Kidney epithelial cell (primary cell): Measurements from ENCODE around the gene ADAMTS16. TPM values are rescaled to one million over a fixed set of nuclear protein-coding genes. Genes with fewer than 3 reads are reported as not detected.

Experiments used
- DNase-seq: peaks from one replicate; pipeline ENCODE4 v3.0.0-alpha.2; 2010; ENCODE audit warnings: low read depth
- H3K27me3 ChIP-seq: 2 replicates; pipeline ENCODE4 v1.6.0; 2011; ENCODE audit warnings: low read length; ENCODE audit not compliant: control insufficient read depth, insufficient read depth
- H3K36me3 ChIP-seq: 2 replicates; pipeline ENCODE4 v1.5.1; 2011; ENCODE audit warnings: low read length; ENCODE audit not compliant: control insufficient read depth, insufficient read depth
- H3K4me3 ChIP-seq: 2 replicates; pipeline ENCODE4 v1.5.1; 2011; ENCODE audit warnings: low read depth, mild to moderate bottlenecking, control low read depth, low read length
- total RNA-seq: library from RNA; depleted of rRNA; stranded (reverse); fragments of >200 nt; gene quantifications from 2 replicates; pipeline ENCODE4 v1.2.3, GENCODE V29; 2015
- TF ChIP-seq, protein P1 (sequence below): IDR thresholded peaks from 2 replicates; pipeline ENCODE4 v1.5.1; 2011; ENCODE audit warnings: mild to moderate bottlenecking, moderate library complexity, low read length, control low read depth, inconsistent platforms; ENCODE audit not compliant: insufficient read depth, poor library complexity, severe bottlenecking

Gene ADAMTS16
- total RNA-seq, 1 donor from 2014 or later, result 1.8 TPM

DNA sequence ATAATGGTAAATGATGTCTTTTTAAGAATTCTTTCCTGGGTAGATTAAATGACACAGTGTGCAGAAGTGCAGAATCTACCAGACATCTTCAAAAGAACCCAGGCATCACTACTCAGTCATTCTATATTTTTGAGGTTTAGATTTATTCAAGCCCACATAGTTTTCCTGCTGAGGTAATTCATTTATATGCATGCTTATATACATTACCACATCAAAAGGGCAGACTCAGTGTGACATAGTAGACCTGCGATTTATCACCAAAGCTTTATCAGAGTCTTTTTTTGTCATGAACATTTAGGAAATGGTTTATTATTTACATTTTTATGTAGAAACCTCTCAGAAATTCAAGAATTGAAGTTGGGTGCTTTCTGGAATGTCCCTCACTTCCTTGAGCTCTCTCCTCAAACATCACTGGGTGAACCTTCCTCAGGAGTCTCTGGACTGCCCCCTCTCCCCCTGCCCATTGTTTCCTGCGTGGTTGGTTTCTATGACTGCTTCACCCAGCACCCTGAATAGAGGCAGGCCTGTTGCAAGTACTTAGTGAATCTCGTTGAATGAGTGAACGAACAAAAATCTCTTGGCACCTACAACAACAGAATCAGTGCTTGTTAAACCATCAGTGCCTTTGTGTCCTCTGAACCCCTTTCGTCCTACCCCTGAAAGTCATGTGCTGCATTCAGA lies 42.5 kb downstream of the ADAMTS16 start:
- no peak for DNase-seq
- Histone ChIP-seq H3K27me3 (no peaks in the 10 kb centered on the region), H3K36me3 (no peaks in the 10 kb centered on the region), H3K4me3 (no peak overlapping the region)
- TF ChIP-seq, protein P1, sequence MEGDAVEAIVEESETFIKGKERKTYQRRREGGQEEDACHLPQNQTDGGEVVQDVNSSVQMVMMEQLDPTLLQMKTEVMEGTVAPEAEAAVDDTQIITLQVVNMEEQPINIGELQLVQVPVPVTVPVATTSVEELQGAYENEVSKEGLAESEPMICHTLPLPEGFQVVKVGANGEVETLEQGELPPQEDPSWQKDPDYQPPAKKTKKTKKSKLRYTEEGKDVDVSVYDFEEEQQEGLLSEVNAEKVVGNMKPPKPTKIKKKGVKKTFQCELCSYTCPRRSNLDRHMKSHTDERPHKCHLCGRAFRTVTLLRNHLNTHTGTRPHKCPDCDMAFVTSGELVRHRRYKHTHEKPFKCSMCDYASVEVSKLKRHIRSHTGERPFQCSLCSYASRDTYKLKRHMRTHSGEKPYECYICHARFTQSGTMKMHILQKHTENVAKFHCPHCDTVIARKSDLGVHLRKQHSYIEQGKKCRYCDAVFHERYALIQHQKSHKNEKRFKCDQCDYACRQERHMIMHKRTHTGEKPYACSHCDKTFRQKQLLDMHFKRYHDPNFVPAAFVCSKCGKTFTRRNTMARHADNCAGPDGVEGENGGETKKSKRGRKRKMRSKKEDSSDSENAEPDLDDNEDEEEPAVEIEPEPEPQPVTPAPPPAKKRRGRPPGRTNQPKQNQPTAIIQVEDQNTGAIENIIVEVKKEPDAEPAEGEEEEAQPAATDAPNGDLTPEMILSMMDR, result no peak

DNA sequence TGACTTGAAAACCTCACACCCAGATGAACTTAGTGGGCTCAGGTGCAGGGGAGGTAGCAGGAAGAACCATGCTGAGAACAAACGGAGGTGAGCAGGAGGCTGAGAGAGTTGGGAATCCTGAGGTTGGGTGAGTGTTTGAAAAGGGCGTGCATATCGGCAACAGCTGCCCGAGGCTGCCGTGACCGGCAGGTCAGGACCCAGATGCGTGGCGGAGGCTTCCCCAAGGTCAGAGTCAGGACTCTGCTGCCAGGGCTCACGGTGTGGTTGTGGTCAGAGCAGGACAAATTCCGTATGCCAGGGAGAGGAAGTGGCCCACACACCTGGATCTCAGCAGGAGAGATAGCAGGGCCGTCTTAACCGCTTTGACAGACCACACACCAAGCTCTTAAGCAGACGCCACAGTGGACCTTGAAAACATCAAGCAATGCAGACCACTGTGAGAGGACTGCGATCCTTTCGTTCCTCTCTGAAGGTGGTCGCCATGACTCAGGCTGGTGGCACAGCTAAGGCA lies 43.1 kb downstream of the ADAMTS16 start:
- Histone ChIP-seq H3K27me3 (no peaks in the 10 kb centered on the region), H3K36me3 (no peaks in the 10 kb centered on the region), H3K4me3 (no peak overlapping the region)
- TF ChIP-seq, protein P1, result no peak
- no peak for DNase-seq

DNA sequence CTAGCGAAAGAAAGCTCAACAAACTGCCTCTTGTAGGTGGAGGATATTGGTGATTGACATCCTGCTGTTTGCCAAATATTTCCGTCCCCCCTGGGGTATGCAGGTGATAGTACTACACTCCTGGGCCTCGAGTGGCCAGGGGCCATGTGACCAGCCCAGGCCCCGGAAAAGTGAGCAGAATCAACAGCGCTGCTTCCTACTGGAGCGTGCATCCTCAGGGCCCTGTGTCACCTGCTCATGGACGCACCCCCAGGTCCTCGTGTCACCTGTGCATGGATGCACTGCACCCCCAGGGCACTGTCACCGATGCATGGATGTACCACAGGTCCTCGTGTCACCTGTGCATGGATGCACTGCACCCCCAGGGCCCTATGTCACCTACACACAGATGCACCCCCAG lies 43.8 kb downstream of the ADAMTS16 start:
- Histone ChIP-seq H3K36me3 (no peaks in the 10 kb centered on the region), H3K4me3 (no peak overlapping the region), H3K27me3 (no peaks in the 10 kb centered on the region)
- TF ChIP-seq, protein P1, result no peak
- no peak for DNase-seq

DNA sequence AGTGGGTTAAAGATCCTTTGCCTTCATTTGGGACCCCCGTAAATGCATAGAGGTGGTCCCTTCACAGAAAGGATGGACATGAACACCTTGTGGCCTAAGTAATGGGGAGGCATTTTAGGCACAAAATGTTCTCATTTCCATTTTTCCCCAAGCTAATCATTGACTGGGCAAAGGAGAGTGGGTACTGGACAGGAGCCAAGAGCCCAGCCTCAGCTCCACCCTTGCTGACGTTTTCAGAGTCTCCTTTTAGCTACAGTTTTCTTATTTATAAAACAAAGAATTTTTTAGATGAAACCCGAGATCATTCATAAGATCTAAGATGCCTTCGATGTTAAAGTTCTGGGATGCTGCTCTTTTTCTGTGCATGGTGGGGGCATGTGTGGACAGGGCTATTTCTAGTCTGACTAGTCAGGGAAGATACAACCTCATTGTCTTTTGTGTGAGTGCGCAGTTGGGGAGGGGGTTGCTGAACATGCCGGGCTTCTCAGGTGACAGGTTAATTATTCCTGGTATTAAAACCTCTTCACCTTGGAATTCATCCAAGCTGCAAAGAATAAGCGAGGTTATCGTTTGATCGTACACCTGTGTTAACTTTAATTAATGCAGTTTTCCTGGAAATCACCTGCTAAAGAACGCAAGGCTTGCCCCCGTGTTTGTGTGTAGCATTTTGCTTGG lies 48.4 kb downstream of the ADAMTS16 start:
- DNase-seq, result no peak
- H3K36me3 ChIP-seq, result no peaks in the 10 kb centered on the region
- TF ChIP-seq, protein P1, result no peak
- no peaks in the 10 kb centered on the region for H3K27me3 ChIP-seq
- H3K4me3 ChIP-seq, result no peak overlapping the region

DNA sequence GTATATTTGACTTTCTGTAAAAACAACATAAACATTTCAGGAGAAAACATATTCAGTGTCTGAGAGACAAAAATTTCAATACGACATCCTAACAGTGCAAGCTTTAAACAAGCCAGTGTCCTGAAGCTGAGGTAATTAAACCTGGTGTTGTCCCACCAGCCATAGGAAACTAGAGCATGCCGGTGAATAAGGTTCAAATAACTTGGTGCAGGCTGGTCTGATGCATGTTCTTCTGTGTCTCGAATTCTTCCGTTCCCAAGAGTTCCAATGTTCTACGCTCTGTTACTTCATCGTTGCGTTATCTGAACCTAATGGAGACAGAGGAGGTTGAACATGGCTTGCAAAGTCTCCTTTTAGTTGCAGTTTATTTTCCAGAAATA lies 48.9 kb downstream of the ADAMTS16 start:
- no peaks in the 10 kb centered on the region for H3K36me3 ChIP-seq
- H3K4me3 ChIP-seq, result no peak overlapping the region
- TF ChIP-seq, protein P1, result no peak
- no peak for DNase-seq
- no peaks in the 10 kb centered on the region for H3K27me3 ChIP-seq

DNA sequence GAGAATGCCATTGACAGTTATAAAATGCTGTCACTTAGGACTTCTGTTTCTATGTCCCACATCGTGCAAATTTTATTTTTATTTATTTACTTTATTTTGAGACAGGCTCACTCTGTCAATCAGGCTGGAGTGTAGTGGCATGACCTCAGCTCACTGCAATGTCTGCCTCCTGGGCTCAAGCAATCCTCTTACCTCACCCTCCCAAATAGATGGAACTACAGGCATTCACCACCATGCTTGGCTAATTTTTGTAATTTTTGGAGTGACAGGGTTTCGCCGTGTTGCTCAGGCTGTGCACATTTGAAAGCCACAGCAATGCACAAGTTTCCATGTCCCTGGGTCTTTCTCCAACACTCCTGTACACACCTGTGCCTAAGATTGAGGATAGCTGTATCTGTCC lies 51.8 kb downstream of the ADAMTS16 start:
- TF ChIP-seq, protein P1, result no peak

More for the DNA sequence above, 51.8 kb downstream of the ADAMTS16 start:
- no peak for DNase-seq
- Histone ChIP-seq H3K4me3 (no peak overlapping the region), H3K27me3 (no peaks in the 10 kb centered on the region), H3K36me3 (no peaks in the 10 kb centered on the region)
